ENCODE results near the gene CCNL2. TPM values are rescaled to one million over a fixed set of nuclear protein-coding genes. Genes with fewer than 3 reads are reported as not detected.

Gene CCNL2
- total and polyA plus RNA-seq, 2 experiments from 2014 or later = 115 to 146 TPM

DNA sequence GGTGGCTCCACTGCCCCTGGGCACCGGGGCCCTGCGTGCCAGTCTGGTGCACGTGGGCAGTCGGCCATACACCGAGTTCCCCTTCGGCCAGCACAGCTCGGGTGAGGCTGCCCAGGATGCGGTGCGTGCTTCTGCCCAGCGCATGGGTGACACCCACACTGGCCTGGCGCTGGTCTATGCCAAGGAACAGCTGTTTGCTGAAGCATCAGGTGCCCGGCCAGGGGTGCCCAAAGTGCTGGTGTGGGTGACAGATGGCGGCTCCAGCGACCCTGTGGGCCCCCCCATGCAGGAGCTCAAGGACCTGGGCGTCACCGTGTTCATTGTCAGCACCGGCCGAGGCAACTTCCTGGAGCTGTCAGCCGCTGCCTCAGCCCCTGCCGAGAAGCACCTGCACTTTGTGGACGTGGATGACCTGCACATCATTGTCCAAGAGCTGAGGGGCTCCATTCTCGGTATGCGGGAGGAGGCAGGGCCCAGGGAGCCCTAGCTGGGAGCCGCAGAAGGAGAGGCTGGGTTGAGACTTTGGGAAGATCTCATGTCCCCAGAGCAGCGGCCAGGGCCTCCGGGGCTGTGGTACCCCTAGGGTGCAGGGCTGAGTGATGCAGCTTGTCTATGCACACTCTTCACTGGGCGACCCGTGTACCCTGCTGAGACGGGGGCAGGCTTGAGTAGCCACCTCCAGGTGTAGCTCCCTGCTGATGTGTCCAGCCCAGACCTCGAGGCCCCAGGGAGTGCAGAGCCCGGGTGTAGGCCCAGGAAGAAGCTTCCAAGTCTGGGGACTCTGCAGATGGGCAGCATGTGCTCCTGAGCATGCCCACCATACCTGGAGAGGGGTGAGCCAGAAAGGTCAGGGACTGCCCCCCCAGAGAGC is 38.1 kb upstream of the CCNL2 start:
- peaks cover 12% of the 10 kb centered on the region for H3K27me3 Mint-ChIP-seq (ENCODE audit: insufficient read depth, low read depth, poor library complexity)
- no peaks in the 10 kb centered on the region for H4K20me1 ChIP-seq (replicated peaks; ENCODE audit: insufficient read depth)

More for the DNA sequence above, 38.1 kb upstream of the CCNL2 start:
- Mint-ChIP-seq H3K27ac (no peak overlapping the region), H3K9me3 (no peaks in the 10 kb centered on the region), H3K4me3 (peak overlapping the region; percentile 83; the same call in 1 of the 3 replicates), H3K36me3 (ENCODE audit: low read depth) (peaks cover 4% of the 10 kb centered on the region; the same call in 2 of the 3 replicates), H3K4me1 (peaks cover 21% of the 10 kb centered on the region)
- TF ChIP-seq POLR2AphosphoS5 (IDR thresholded peaks at IDR 0.05; ENCODE audit: low read depth) (no peak), ZNF114 (CRISPR knock-in tag; IDR thresholded peaks at IDR 0.05) (no peak), CREB1 (CRISPR knock-in tag; IDR thresholded peaks at IDR 0.05; ENCODE audit: low read depth) (no peak), EZH2phosphoT487 (IDR thresholded peaks at IDR 0.05; ENCODE audit: unreplicated experiment) (no peak), ZNF331 (CRISPR knock-in tag; IDR thresholded peaks at IDR 0.05; ENCODE audit: low read depth) (no peak), EZH2 (IDR thresholded peaks at IDR 0.05; ENCODE audit: low read depth, unreplicated experiment) (no peak), STAT1 (IDR thresholded peaks at IDR 0.05; ENCODE audit: unreplicated experiment) (no peak), NANOG (IDR thresholded peaks at IDR 0.05; ENCODE audit: borderline replicate concordance) (no peak), JUNB (IDR thresholded peaks at IDR 0.05; ENCODE audit: unreplicated experiment) (no peak)
- TF ChIP-seq, protein P1, sequence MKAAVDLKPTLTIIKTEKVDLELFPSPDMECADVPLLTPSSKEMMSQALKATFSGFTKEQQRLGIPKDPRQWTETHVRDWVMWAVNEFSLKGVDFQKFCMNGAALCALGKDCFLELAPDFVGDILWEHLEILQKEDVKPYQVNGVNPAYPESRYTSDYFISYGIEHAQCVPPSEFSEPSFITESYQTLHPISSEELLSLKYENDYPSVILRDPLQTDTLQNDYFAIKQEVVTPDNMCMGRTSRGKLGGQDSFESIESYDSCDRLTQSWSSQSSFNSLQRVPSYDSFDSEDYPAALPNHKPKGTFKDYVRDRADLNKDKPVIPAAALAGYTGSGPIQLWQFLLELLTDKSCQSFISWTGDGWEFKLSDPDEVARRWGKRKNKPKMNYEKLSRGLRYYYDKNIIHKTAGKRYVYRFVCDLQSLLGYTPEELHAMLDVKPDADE (IDR thresholded peaks at IDR 0.05) = no peak
- TF ChIP-seq, protein P2, sequence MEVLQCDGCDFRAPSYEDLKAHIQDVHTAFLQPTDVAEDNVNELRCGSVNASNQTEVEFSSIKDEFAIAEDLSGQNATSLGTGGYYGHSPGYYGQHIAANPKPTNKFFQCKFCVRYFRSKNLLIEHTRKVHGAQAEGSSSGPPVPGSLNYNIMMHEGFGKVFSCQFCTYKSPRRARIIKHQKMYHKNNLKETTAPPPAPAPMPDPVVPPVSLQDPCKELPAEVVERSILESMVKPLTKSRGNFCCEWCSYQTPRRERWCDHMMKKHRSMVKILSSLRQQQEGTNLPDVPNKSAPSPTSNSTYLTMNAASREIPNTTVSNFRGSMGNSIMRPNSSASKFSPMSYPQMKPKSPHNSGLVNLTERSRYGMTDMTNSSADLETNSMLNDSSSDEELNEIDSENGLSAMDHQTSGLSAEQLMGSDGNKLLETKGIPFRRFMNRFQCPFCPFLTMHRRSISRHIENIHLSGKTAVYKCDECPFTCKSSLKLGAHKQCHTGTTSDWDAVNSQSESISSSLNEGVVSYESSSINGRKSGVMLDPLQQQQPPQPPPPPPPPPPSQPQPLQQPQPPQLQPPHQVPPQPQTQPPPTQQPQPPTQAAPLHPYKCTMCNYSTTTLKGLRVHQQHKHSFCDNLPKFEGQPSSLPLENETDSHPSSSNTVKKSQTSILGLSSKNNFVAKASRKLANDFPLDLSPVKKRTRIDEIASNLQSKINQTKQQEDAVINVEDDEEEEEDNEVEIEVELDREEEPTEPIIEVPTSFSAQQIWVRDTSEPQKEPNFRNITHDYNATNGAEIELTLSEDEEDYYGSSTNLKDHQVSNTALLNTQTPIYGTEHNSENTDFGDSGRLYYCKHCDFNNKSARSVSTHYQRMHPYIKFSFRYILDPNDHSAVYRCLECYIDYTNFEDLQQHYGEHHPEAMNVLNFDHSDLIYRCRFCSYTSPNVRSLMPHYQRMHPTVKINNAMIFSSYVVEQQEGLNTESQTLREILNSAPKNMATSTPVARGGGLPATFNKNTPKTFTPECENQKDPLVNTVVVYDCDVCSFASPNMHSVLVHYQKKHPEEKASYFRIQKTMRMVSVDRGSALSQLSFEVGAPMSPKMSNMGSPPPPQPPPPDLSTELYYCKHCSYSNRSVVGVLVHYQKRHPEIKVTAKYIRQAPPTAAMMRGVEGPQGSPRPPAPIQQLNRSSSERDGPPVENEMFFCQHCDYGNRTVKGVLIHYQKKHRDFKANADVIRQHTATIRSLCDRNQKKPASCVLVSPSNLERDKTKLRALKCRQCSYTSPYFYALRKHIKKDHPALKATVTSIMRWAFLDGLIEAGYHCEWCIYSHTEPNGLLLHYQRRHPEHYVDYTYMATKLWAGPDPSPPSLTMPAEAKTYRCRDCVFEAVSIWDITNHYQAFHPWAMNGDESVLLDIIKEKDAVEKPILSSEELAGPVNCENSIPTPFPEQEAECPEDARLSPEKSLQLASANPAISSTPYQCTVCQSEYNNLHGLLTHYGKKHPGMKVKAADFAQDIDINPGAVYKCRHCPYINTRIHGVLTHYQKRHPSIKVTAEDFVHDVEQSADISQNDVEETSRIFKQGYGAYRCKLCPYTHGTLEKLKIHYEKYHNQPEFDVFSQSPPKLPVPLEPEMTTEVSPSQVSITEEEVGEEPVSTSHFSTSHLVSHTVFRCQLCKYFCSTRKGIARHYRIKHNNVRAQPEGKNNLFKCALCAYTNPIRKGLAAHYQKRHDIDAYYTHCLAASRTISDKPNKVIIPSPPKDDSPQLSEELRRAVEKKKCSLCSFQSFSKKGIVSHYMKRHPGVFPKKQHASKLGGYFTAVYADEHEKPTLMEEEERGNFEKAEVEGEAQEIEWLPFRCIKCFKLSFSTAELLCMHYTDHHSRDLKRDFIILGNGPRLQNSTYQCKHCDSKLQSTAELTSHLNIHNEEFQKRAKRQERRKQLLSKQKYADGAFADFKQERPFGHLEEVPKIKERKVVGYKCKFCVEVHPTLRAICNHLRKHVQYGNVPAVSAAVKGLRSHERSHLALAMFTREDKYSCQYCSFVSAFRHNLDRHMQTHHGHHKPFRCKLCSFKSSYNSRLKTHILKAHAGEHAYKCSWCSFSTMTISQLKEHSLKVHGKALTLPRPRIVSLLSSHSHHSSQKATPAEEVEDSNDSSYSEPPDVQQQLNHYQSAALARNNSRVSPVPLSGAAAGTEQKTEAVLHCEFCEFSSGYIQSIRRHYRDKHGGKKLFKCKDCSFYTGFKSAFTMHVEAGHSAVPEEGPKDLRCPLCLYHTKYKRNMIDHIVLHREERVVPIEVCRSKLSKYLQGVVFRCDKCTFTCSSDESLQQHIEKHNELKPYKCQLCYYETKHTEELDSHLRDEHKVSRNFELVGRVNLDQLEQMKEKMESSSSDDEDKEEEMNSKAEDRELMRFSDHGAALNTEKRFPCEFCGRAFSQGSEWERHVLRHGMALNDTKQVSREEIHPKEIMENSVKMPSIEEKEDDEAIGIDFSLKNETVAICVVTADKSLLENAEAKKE (CRISPR knock-in tag; IDR thresholded peaks at IDR 0.05) = no peak
- TF ChIP-seq, protein P3, sequence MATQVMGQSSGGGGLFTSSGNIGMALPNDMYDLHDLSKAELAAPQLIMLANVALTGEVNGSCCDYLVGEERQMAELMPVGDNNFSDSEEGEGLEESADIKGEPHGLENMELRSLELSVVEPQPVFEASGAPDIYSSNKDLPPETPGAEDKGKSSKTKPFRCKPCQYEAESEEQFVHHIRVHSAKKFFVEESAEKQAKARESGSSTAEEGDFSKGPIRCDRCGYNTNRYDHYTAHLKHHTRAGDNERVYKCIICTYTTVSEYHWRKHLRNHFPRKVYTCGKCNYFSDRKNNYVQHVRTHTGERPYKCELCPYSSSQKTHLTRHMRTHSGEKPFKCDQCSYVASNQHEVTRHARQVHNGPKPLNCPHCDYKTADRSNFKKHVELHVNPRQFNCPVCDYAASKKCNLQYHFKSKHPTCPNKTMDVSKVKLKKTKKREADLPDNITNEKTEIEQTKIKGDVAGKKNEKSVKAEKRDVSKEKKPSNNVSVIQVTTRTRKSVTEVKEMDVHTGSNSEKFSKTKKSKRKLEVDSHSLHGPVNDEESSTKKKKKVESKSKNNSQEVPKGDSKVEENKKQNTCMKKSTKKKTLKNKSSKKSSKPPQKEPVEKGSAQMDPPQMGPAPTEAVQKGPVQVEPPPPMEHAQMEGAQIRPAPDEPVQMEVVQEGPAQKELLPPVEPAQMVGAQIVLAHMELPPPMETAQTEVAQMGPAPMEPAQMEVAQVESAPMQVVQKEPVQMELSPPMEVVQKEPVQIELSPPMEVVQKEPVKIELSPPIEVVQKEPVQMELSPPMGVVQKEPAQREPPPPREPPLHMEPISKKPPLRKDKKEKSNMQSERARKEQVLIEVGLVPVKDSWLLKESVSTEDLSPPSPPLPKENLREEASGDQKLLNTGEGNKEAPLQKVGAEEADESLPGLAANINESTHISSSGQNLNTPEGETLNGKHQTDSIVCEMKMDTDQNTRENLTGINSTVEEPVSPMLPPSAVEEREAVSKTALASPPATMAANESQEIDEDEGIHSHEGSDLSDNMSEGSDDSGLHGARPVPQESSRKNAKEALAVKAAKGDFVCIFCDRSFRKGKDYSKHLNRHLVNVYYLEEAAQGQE (IDR thresholded peaks at IDR 0.05; ENCODE audit: unreplicated experiment) = no peak
- TF ChIP-seq, protein P4, sequence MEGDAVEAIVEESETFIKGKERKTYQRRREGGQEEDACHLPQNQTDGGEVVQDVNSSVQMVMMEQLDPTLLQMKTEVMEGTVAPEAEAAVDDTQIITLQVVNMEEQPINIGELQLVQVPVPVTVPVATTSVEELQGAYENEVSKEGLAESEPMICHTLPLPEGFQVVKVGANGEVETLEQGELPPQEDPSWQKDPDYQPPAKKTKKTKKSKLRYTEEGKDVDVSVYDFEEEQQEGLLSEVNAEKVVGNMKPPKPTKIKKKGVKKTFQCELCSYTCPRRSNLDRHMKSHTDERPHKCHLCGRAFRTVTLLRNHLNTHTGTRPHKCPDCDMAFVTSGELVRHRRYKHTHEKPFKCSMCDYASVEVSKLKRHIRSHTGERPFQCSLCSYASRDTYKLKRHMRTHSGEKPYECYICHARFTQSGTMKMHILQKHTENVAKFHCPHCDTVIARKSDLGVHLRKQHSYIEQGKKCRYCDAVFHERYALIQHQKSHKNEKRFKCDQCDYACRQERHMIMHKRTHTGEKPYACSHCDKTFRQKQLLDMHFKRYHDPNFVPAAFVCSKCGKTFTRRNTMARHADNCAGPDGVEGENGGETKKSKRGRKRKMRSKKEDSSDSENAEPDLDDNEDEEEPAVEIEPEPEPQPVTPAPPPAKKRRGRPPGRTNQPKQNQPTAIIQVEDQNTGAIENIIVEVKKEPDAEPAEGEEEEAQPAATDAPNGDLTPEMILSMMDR (conservative IDR thresholded peaks at IDR 0.05; ENCODE audit: low read depth in 2 of 2) = no peak
- H3K36me3 ChIP-seq (ENCODE audit: insufficient read depth) = no peaks in the 10 kb centered on the region
- ATAC-seq = no peak
- no peak overlapping the region for H2AFZ ChIP-seq
- no peak overlapping the region for H3K4me2 ChIP-seq
- no peak overlapping the region for H3K4me3 ChIP-seq
- H3K4me1 ChIP-seq (ENCODE audit: insufficient read depth) = peaks cover 26% of the 10 kb centered on the region
- no peak for DNase-seq (ENCODE audit: low spot score)
- H3K9me2 ChIP-seq (ENCODE audit: insufficient read depth) = no peaks in the 10 kb centered on the region
- 0 out of 2 replicates have a peak, but pooled peaks cover 2% of the 10 kb centered on the region for H3K79me2 ChIP-seq (replicated peaks; ENCODE audit: insufficient read depth)
- no peak overlapping the region for H3K27ac ChIP-seq (ENCODE audit: low read depth)
- no peaks in the 10 kb centered on the region for H3K27me3 ChIP-seq (ENCODE audit: insufficient read depth)
- peaks cover 17% of the 10 kb centered on the region for H3F3A ChIP-seq (replicated peaks; ENCODE audit: low read depth)
